Measurements from ENCODE around the gene MYEOV.

Gene MYEOV

GRCh38 chr11:69301455-69302401 lies 7.8 kb downstream of the MYEOV start:
- H3K4me1 ChIP-seq (ENCODE audit: low read length), result peaks cover 22% of the 10 kb centered on the region
- no peak overlapping the region for H3K4me2 ChIP-seq (ENCODE audit: low read depth, low read length)
- TF ChIP-seq CTCF (IDR thresholded peaks at IDR 0.05; ENCODE audit: low read length), result no peak
- TF ChIP-seq EZH2 (optimal IDR thresholded peaks at IDR 0.05; ENCODE audit: low read depth, low read length), result no peak
- TF ChIP-seq EZH2phosphoT487 (IDR thresholded peaks at IDR 0.05; ENCODE audit: low read length), result no peak
- DNase-seq, result no peak
- H4K20me1 ChIP-seq (ENCODE audit: insufficient read depth, low read length), result no peaks in the 10 kb centered on the region
- no peaks in the 10 kb centered on the region for H3K27me3 ChIP-seq (replicated peaks; ENCODE audit: insufficient read depth, low read length)
- H3K9me3 ChIP-seq (replicated peaks; ENCODE audit: insufficient read depth, low read length), result no peaks in the 10 kb centered on the region
- no peaks in the 10 kb centered on the region for H3K36me3 ChIP-seq (replicated peaks; ENCODE audit: insufficient read depth, low read length)
- peaks cover 78% of the 10 kb centered on the region for H3K79me2 ChIP-seq (ENCODE audit: low read length)
- H3K27ac ChIP-seq (ENCODE audit: low read length), result no peak overlapping the region
- no peak overlapping the region for H3K9ac ChIP-seq (ENCODE audit: low read length)
- no peak overlapping the region for H2AFZ ChIP-seq (ENCODE audit: low read length)
- no peaks in the 10 kb centered on the region for H3K9me2 ChIP-seq (replicated peaks; ENCODE audit: insufficient read depth, low read length)
- H3K4me3 ChIP-seq (ENCODE audit: low read length), result no peak overlapping the region
- peaks cover 19% of the 10 kb centered on the region for H3F3A ChIP-seq (ENCODE audit: insufficient read depth, low read length)

- no peak for TF ChIP-seq EZH2phosphoT487 (IDR thresholded peaks at IDR 0.05; ENCODE audit: low read length)
- no peak for TF ChIP-seq CTCF (IDR thresholded peaks at IDR 0.05; ENCODE audit: low read length)
- TF ChIP-seq EZH2 (optimal IDR thresholded peaks at IDR 0.05; ENCODE audit: low read depth, low read length), result no peak
- H3K9ac ChIP-seq (ENCODE audit: low read length), result no peak overlapping the region
- H3K4me2 ChIP-seq (ENCODE audit: low read depth, low read length), result no peak overlapping the region
Measured at GRCh38 chr11:69302447-69303020, 8.6 kb downstream of the MYEOV start.

GRCh38 chr11:69303427-69303826 lies 9.5 kb downstream of the MYEOV start:
- peaks cover 88% of the 10 kb centered on the region for H3K79me2 ChIP-seq (ENCODE audit: low read length)
- TF ChIP-seq EZH2 (optimal IDR thresholded peaks at IDR 0.05; ENCODE audit: low read depth, low read length) (no peak), CTCF (IDR thresholded peaks at IDR 0.05; ENCODE audit: low read length) (no peak), EZH2phosphoT487 (IDR thresholded peaks at IDR 0.05; ENCODE audit: low read length) (no peak)
- H2AFZ ChIP-seq (ENCODE audit: low read length), result no peak overlapping the region
- H3K36me3 ChIP-seq (replicated peaks; ENCODE audit: insufficient read depth, low read length), result no peaks in the 10 kb centered on the region
- peaks cover 10% of the 10 kb centered on the region for H3K4me1 ChIP-seq (ENCODE audit: low read length)
- H3K27me3 ChIP-seq (replicated peaks; ENCODE audit: insufficient read depth, low read length), result no peaks in the 10 kb centered on the region
- no peak overlapping the region for H3K4me2 ChIP-seq (ENCODE audit: low read depth, low read length)
- H4K20me1 ChIP-seq (ENCODE audit: insufficient read depth, low read length), result no peaks in the 10 kb centered on the region
- no peak overlapping the region for H3K9ac ChIP-seq (ENCODE audit: low read length)
- H3F3A ChIP-seq (ENCODE audit: insufficient read depth, low read length), result 0 out of 2 replicates have a peak, but pooled peaks cover 3% of the 10 kb centered on the region
- no peaks in the 10 kb centered on the region for H3K9me2 ChIP-seq (replicated peaks; ENCODE audit: insufficient read depth, low read length)
- no peak for DNase-seq
- H3K9me3 ChIP-seq (replicated peaks; ENCODE audit: insufficient read depth, low read length), result no peaks in the 10 kb centered on the region
- no peak overlapping the region for H3K4me3 ChIP-seq (ENCODE audit: low read length)
- no peak overlapping the region for H3K27ac ChIP-seq (ENCODE audit: low read length)

More at GRCh38 chr11:69302447-69303020, 8.6 kb downstream of the MYEOV start:
- Histone ChIP-seq H4K20me1 (ENCODE audit: insufficient read depth, low read length) (no peaks in the 10 kb centered on the region), H3K79me2 (ENCODE audit: low read length) (peaks cover 84% of the 10 kb centered on the region), H3K36me3 (replicated peaks; ENCODE audit: insufficient read depth, low read length) (no peaks in the 10 kb centered on the region), H3K27ac (ENCODE audit: low read length) (no peak overlapping the region), H3K27me3 (replicated peaks; ENCODE audit: insufficient read depth, low read length) (no peaks in the 10 kb centered on the region), H3K4me1 (ENCODE audit: low read length) (peaks cover 18% of the 10 kb centered on the region), H2AFZ (ENCODE audit: low read length) (no peak overlapping the region), H3K9me3 (replicated peaks; ENCODE audit: insufficient read depth, low read length) (no peaks in the 10 kb centered on the region), H3K9me2 (replicated peaks; ENCODE audit: insufficient read depth, low read length) (no peaks in the 10 kb centered on the region), H3K4me3 (ENCODE audit: low read length) (no peak overlapping the region), H3F3A (ENCODE audit: insufficient read depth, low read length) (peaks cover 11% of the 10 kb centered on the region)
- DNase-seq, result no peak
